KMS-11 (cell line): ENCODE data around the gene FHOD3.

Experiments
- H2AFZ ChIP-seq: fragments of 200-600 bp; sonication (generic); 2 replicates; pipeline ENCODE4 v1.6.1; 2016; ENCODE audit warnings: antibody characterized with exemption, mixed run types, low read depth
- H3K27ac ChIP-seq: fragments of 200-600 bp; sonication (generic); 2 replicates; pipeline ENCODE4 v1.6.1; 2016; ENCODE audit warnings: mild to moderate bottlenecking, mixed run types
- H3K27me3 ChIP-seq: fragments of 200-600 bp; sonication (generic); 2 replicates; pipeline ENCODE4 v1.6.1; 2017; ENCODE audit warnings: mild to moderate bottlenecking, low read depth, mixed run types, moderate library complexity; ENCODE audit not compliant: insufficient read depth
- H3K36me3 ChIP-seq: fragments of 200-600 bp; sonication (generic); 2 replicates; pipeline ENCODE4 v1.6.1; 2017; ENCODE audit warnings: mild to moderate bottlenecking, mixed run types; ENCODE audit not compliant: insufficient read depth
- H3K4me1 ChIP-seq: fragments of 200-600 bp; sonication (generic); 2 replicates; pipeline ENCODE4 v1.6.1; 2016; ENCODE audit warnings: mild to moderate bottlenecking, low read depth, mixed run types; ENCODE audit not compliant: poor library complexity, severe bottlenecking
- H3K4me2 ChIP-seq: fragments of 200-600 bp; sonication (generic); 2 replicates; pipeline ENCODE4 v1.7.0; 2016; ENCODE audit warnings: mild to moderate bottlenecking, mixed run types
- H3K4me3 ChIP-seq: fragments of 200-600 bp; sonication (generic); IDR thresholded peaks from 2 replicates; pipeline ENCODE4 v1.6.1; 2017; ENCODE audit warnings: low read depth, low read length, mixed read lengths; ENCODE audit not compliant: insufficient read depth
- H3K79me2 ChIP-seq: fragments of 200-600 bp; sonication (generic); 2 replicates; pipeline ENCODE4 v1.6.1; 2016; ENCODE audit warnings: low read depth, mixed run types; ENCODE audit not compliant: insufficient read depth
- H3K9ac ChIP-seq: fragments of 200-600 bp; sonication (generic); 2 replicates; pipeline ENCODE4 v1.6.1; 2016; ENCODE audit warnings: mild to moderate bottlenecking, mixed run types
- H4K20me1 ChIP-seq: fragments of 200-600 bp; sonication (generic); 2 replicates; pipeline ENCODE4 v1.6.1; 2016; ENCODE audit warnings: mild to moderate bottlenecking, mixed run types; ENCODE audit not compliant: insufficient read depth
- CTCF ChIP-seq: fragments of 200-600 bp; sonication (generic); conservative IDR thresholded peaks from 2 replicates; pipeline ENCODE4 v1.6.1; 2017; ENCODE audit warnings: low read depth, mild to moderate bottlenecking, antibody characterized with exemption, low read length, moderate library complexity, mixed read lengths

Gene FHOD3

GRCh38 chr18:36608107-36608506 is 310.6 kb downstream of the FHOD3 start:
- Histone ChIP-seq H3K27me3 (no peaks in the 10 kb centered on the region), H3K36me3 (no peaks in the 10 kb centered on the region), H3K9ac (no peak overlapping the region), H3K4me3 (no peak overlapping the region), H3K27ac (no peak overlapping the region), H3K79me2 (no peaks in the 10 kb centered on the region), H3K4me2 (no peak overlapping the region), H3K4me1 (no peaks in the 10 kb centered on the region), H2AFZ (no peak overlapping the region), H4K20me1 (no peaks in the 10 kb centered on the region)
- TF ChIP-seq CTCF: no peak

- H3K79me2 ChIP-seq: no peaks in the 10 kb centered on the region
- H3K9ac ChIP-seq: no peak overlapping the region
- H4K20me1 ChIP-seq: no peaks in the 10 kb centered on the region
- no peak overlapping the region for H2AFZ ChIP-seq
- no peaks in the 10 kb centered on the region for H3K4me1 ChIP-seq
- H3K27me3 ChIP-seq: no peaks in the 10 kb centered on the region
- no peak overlapping the region for H3K27ac ChIP-seq
- H3K4me3 ChIP-seq: no peak overlapping the region
- H3K4me2 ChIP-seq: no peak overlapping the region
- no peak for TF ChIP-seq CTCF
- no peaks in the 10 kb centered on the region for H3K36me3 ChIP-seq
Observed at GRCh38 chr18:36610258-36610657, 312.7 kb downstream of the FHOD3 start.

- H2AFZ ChIP-seq: no peak overlapping the region
- H3K4me2 ChIP-seq: no peak overlapping the region
Observed at GRCh38 chr18:36610661-36611060, 313.1 kb downstream of the FHOD3 start.

GRCh38 chr18:36613069-36613468 is 315.6 kb downstream of the FHOD3 start:
- H3K79me2 ChIP-seq: no peaks in the 10 kb centered on the region
- H4K20me1 ChIP-seq: no peaks in the 10 kb centered on the region
- H3K27me3 ChIP-seq: no peaks in the 10 kb centered on the region
- no peak overlapping the region for H2AFZ ChIP-seq
- TF ChIP-seq CTCF: no peak
- no peaks in the 10 kb centered on the region for H3K4me1 ChIP-seq
- H3K36me3 ChIP-seq: no peaks in the 10 kb centered on the region
- no peak overlapping the region for H3K9ac ChIP-seq
- no peak overlapping the region for H3K4me3 ChIP-seq
- H3K4me2 ChIP-seq: no peak overlapping the region
- no peak overlapping the region for H3K27ac ChIP-seq

More at GRCh38 chr18:36610661-36611060, 313.1 kb downstream of the FHOD3 start:
- Histone ChIP-seq H3K4me1 (no peaks in the 10 kb centered on the region), H4K20me1 (no peaks in the 10 kb centered on the region), H3K36me3 (no peaks in the 10 kb centered on the region), H3K27me3 (no peaks in the 10 kb centered on the region), H3K79me2 (no peaks in the 10 kb centered on the region), H3K4me3 (no peak overlapping the region), H3K9ac (no peak overlapping the region), H3K27ac (no peak overlapping the region)
- no peak for TF ChIP-seq CTCF

GRCh38 chr18:36613810-36614209 is 316.3 kb downstream of the FHOD3 start:
- Histone ChIP-seq H3K4me2 (no peak overlapping the region), H3K9ac (no peak overlapping the region), H3K4me3 (no peak overlapping the region), H3K27me3 (no peaks in the 10 kb centered on the region), H3K4me1 (no peaks in the 10 kb centered on the region), H3K36me3 (no peaks in the 10 kb centered on the region), H4K20me1 (no peaks in the 10 kb centered on the region), H3K27ac (no peak overlapping the region), H2AFZ (no peak overlapping the region), H3K79me2 (no peaks in the 10 kb centered on the region)
- no peak for TF ChIP-seq CTCF
